B cell (primary cell): ENCODE results near the gene ERBIN. TPM values are rescaled to one million over a fixed set of nuclear protein-coding genes. Genes with fewer than 3 reads are reported as not detected.

Experiments used
- ATAC-seq: fragments of 200-7000 bp; cut with Tn5 transposase; one replicate; pipeline ENCODE4 v1.10.0; 2021; ENCODE audit warnings: low read depth, mild to moderate bottlenecking, moderate number of reproducible peaks, moderate library complexity
- CTCF ChIA-PET: fragments of 350-600 bp; sonication (Branson Sonifier 250); formaldehyde crosslinking; loops from one replicate; lab custom pipeline; 2021; ENCODE audit warnings: antibody characterized with exemption, inconsistent platforms; lab: Charles Lee
- POLR2A ChIA-PET: fragments of 350-600 bp; sonication (Branson Sonifier 250); formaldehyde crosslinking; loops from one replicate; lab custom pipeline; 2021; ENCODE audit warnings: antibody characterized with exemption; lab: Charles Lee
- DNase-seq: peaks from one replicate; pipeline ENCODE4 v3.0.0; 2013
- H2AFZ ChIP-seq: 2 replicates; pipeline ENCODE4 v1.6.1; 2012; ENCODE audit warnings: mild to moderate bottlenecking, low read depth, low read length; ENCODE audit not compliant: insufficient read depth, poor library complexity, severe bottlenecking
- H3K27ac ChIP-seq, 2 donors: 1 replicate in 1 of 2; 2 replicates in 1 of 2; pipeline ENCODE4 v1.5.1; 2012 to 2013; ENCODE audit warnings: low read length in 2 of 2, mild to moderate bottlenecking in 2 of 2, moderate library complexity in 1 of 2
- H3K27me3 ChIP-seq, 4 experiments: fragments of 200-600 bp in 1 of 4; sonication (generic) in 1 of 4; replicated peaks in 1 of 4; 1 replicate in 2 of 4; 2 replicates in 2 of 4; pipeline versions ENCODE4 v1.6.1 to v1.7.0; 2013 to 2016; ENCODE audit warnings: low read length in 3 of 4, mild to moderate bottlenecking in 2 of 4, mixed read lengths in 1 of 4, moderate library complexity in 1 of 4; ENCODE audit not compliant: insufficient read depth in 4 of 4, control insufficient read depth in 3 of 4; ENCODE audit errors: control extremely low read depth in 1 of 4
- H3K36me3 ChIP-seq, 2 experiments: replicated peaks in 1 of 2; 1 replicate in 1 of 2; 2 replicates in 1 of 2; pipeline versions ENCODE4 v1.6.1 to v1.7.1; 2013; ENCODE audit warnings: low read length in 1 of 2; ENCODE audit not compliant: insufficient read depth in 2 of 2, control insufficient read depth in 1 of 2; ENCODE audit errors: control extremely low read depth in 1 of 2, extremely low read depth in 1 of 2
- H3K4me1 ChIP-seq, 2 donors: fragments of 200-600 bp in 1 of 2; sonication (generic) in 1 of 2; 1 replicate in 1 of 2; 2 replicates in 1 of 2; pipeline versions ENCODE4 v1.5.1 to v1.6.1; 2013 to 2017; ENCODE audit warnings: low read length in 2 of 2; ENCODE audit not compliant: control insufficient read depth in 2 of 2, insufficient read depth in 2 of 2
- H3K4me2 ChIP-seq: replicated peaks from 2 replicates; pipeline ENCODE3; 2012; ENCODE audit warnings: mild to moderate bottlenecking, low read depth, low read length; ENCODE audit not compliant: poor library complexity, severe bottlenecking
- H3K4me3 ChIP-seq, 5 experiments: fragments of 200-600 bp in 1 of 5; sonication (generic) in 1 of 5; 1 replicate in 3 of 5; 2 replicates in 2 of 5; pipeline versions ENCODE4 v1.5.1 to v1.7.0; 2011 to 2016; ENCODE audit warnings: low read length in 4 of 5, mild to moderate bottlenecking in 4 of 5, low read depth in 2 of 5, control low read depth in 1 of 5, moderate library complexity in 1 of 5; ENCODE audit not compliant: insufficient read depth in 1 of 5; ENCODE audit errors: control extremely low read depth in 1 of 5, extremely low read depth in 1 of 5
- H3K79me2 ChIP-seq: fragments of 200-600 bp; sonication (generic); one replicate; pipeline ENCODE4 v1.6.0; 2016; ENCODE audit warnings: low read length; ENCODE audit not compliant: control insufficient read depth, insufficient read depth
- H3K9ac ChIP-seq: fragments of 200-600 bp; sonication (generic); 2 replicates; pipeline ENCODE4 v1.6.1; 2017; ENCODE audit warnings: mild to moderate bottlenecking, low read length, moderate library complexity
- H3K9me3 ChIP-seq, 3 donors: one replicate each; pipeline versions ENCODE4 v1.6.1 to v1.7.1; 2013; ENCODE audit warnings: low read length in 2 of 3; ENCODE audit not compliant: control insufficient read depth in 2 of 3, insufficient read depth in 1 of 3; ENCODE audit errors: control extremely low read depth in 1 of 3
- H4K20me1 ChIP-seq: 2 replicates; pipeline ENCODE4 v1.6.0; 2012; ENCODE audit warnings: mild to moderate bottlenecking, low read length; ENCODE audit not compliant: insufficient read depth, control insufficient read depth, poor library complexity, severe bottlenecking
- H3K27ac Mint-ChIP-seq: one replicate; pipeline ENCODE4 v1.8.0; 2021; ENCODE audit warnings: mixed read lengths
- H3K27me3 Mint-ChIP-seq: one replicate; pipeline ENCODE4 v1.8.0; 2021; ENCODE audit warnings: mixed read lengths
- H3K4me1 Mint-ChIP-seq: one replicate; pipeline ENCODE4 v1.8.0; 2021; ENCODE audit warnings: mixed read lengths
- H3K4me3 Mint-ChIP-seq: one replicate; pipeline ENCODE4 v1.8.0; 2021; ENCODE audit warnings: mixed read lengths
- H3K9me3 Mint-ChIP-seq: one replicate; pipeline ENCODE4 v1.8.0; 2022; ENCODE audit warnings: mixed read lengths; ENCODE audit not compliant: insufficient read depth
- EZH2 ChIP-seq: IDR thresholded peaks from 2 replicates; pipeline ENCODE4 v1.6.1; 2012; ENCODE audit warnings: borderline replicate concordance, low read depth, mild to moderate bottlenecking, moderate library complexity, low read length; ENCODE audit not compliant: insufficient read depth, poor library complexity, severe bottlenecking
- WGBS: methylation state at CpG from one replicate; pipeline ENCODE4 v1.1.5; 2013; ENCODE audit warnings: missing lambda C conversion rate; ENCODE audit not compliant: insufficient coverage; 5-methylcytosine and 5-hydroxymethylcytosine counted together
- intact Hi-C: fragments of 100-400 bp; cut with micrococcal nuclease; formaldehyde crosslinking; loops from one replicate; pipeline ENCODE4 v1.10.0; 2022
- polyA plus RNA-seq: library from polyadenylated mRNA; depleted of rRNA; stranded (reverse); fragments of >200 nt; gene quantifications from 2 replicates; pipeline ENCODE4 v1.2.3, GENCODE V29; 2012
- total RNA-seq, 2 donors: library from RNA; stranded (reverse); fragments of 120-200 nt in 1 of 2; gene quantifications; 1 replicate in 1 of 2; 2 replicates in 1 of 2; pipeline versions ENCODE4 v1.2.3 to v1.2.4, GENCODE V29; 2013 to 2022
- TF ChIP-seq, protein P1 (sequence below): fragments of 200-600 bp; IDR thresholded peaks from one replicate; pipeline ENCODE4 v1.8.0; 2022; ENCODE audit warnings: antibody characterized with exemption, mild to moderate bottlenecking

The ERBIN gene
- total and polyA plus RNA-seq, 2 donors (not counting 1 experiment from before 2014, with no cell fraction given): 27.7 to 106 TPM

DNA sequence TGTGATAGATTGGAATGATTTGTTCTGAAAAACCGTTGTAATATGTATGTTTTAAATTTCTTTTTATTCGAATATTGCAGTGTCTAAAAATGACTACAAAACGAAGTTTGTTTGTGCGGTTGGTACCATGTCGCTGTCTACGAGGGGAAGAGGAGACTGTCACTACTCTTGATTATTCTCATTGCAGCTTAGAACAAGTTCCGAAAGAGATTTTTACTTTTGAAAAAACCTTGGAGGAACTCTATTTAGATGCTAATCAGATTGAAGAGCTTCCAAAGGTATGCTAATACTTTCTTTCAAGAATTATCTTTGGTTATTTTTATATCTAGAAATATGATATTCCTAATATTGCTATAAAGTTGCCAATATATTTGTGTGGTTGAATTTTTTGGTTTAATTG lies 66.3 kb downstream of the ERBIN start:
- Histone ChIP-seq H3K9me3 (no peaks in the 10 kb centered on the region), H3K9ac (no peak overlapping the region), H3K27me3 (no peaks in the 10 kb centered on the region), H3K79me2 (peaks cover 57% of the 10 kb centered on the region), H3K27ac (no peak overlapping the region), H2AFZ (no peak overlapping the region), H4K20me1 (peaks cover 29% of the 10 kb centered on the region), H3K4me1 (no peaks in the 10 kb centered on the region), H3K4me2 (no peak overlapping the region), H3K36me3 (peaks cover 4 to 12% of the 10 kb centered on the region in 2 experiments), H3K4me3 (no peak overlapping the region)
- CTCF ChIA-PET: no interaction called here
- no peaks in the 10 kb centered on the region for H3K27me3 Mint-ChIP-seq
- H3K4me1 Mint-ChIP-seq: peaks cover 20% of the 10 kb centered on the region
- TF ChIP-seq, protein P1, sequence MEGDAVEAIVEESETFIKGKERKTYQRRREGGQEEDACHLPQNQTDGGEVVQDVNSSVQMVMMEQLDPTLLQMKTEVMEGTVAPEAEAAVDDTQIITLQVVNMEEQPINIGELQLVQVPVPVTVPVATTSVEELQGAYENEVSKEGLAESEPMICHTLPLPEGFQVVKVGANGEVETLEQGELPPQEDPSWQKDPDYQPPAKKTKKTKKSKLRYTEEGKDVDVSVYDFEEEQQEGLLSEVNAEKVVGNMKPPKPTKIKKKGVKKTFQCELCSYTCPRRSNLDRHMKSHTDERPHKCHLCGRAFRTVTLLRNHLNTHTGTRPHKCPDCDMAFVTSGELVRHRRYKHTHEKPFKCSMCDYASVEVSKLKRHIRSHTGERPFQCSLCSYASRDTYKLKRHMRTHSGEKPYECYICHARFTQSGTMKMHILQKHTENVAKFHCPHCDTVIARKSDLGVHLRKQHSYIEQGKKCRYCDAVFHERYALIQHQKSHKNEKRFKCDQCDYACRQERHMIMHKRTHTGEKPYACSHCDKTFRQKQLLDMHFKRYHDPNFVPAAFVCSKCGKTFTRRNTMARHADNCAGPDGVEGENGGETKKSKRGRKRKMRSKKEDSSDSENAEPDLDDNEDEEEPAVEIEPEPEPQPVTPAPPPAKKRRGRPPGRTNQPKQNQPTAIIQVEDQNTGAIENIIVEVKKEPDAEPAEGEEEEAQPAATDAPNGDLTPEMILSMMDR: no peak
- TF ChIP-seq EZH2: no peak
- no peak overlapping the region for H3K4me3 Mint-ChIP-seq
- ATAC-seq: no peak
- intact Hi-C loops: no loop called here
- H3K27ac Mint-ChIP-seq: no peak overlapping the region
- WGBS: 91% methylated on average over 6 of the region's 7 CpGs
- no peaks in the 10 kb centered on the region for H3K9me3 Mint-ChIP-seq
- no peak for DNase-seq
- POLR2A ChIA-PET: no interaction called here

DNA sequence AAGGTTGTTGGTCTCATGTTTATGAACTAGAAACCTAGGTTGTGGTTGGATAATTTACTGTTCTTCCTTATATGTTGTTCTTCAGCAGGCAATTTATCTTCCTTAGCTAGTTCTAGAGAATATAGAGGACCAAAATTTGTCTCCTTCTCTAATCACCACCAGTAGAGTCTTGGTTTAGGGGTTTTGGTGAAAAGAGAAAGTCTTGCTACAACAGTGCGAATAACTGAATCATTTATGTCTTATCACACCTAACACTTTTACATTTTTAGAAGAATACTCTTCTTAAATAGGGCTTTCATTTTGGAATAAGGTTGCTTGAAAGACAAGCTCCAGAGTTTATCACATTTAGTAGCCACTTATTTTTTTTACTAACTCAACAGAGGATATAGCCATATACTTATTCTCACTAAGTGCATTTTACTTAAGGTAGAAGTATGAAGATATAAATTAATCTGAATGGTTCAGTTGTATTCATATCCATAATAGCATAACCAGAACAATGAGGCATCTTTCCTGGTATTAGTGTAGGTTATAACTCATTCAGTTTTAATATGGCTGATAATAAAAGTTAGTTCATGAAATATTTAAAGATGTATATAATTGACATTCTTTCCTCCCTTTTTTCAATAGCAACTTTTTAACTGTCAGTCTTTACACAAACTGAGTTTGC lies 67.9 kb downstream of the ERBIN start:
- Mint-ChIP-seq H3K4me1 (peaks cover 17% of the 10 kb centered on the region), H3K27ac (no peak overlapping the region), H3K27me3 (no peaks in the 10 kb centered on the region), H3K9me3 (no peaks in the 10 kb centered on the region), H3K4me3 (no peak overlapping the region)
- ChIA-PET CTCF (no interaction called here), POLR2A (no interaction called here)
- no CpG with 5 or more reads among the region's 1 CpG for WGBS
- peaks cover 2 to 12% of the 10 kb centered on the region in 2 experiments for H3K36me3 ChIP-seq
- TF ChIP-seq EZH2: no peak
- TF ChIP-seq, protein P1: no peak
- peaks cover 18% of the 10 kb centered on the region for H4K20me1 ChIP-seq
- no peaks in the 10 kb centered on the region for H3K27me3 ChIP-seq
- DNase-seq (no peak), ATAC-seq (no peak)
- H3K4me3 ChIP-seq: no peak overlapping the region
- no peak overlapping the region for H3K27ac ChIP-seq
- peaks cover 53% of the 10 kb centered on the region for H3K79me2 ChIP-seq
- no peak overlapping the region for H3K4me2 ChIP-seq
- no peak overlapping the region for H2AFZ ChIP-seq
- intact Hi-C loops: no loop called here
- H3K9me3 ChIP-seq: no peaks in the 10 kb centered on the region
- H3K9ac ChIP-seq: no peak overlapping the region
- H3K4me1 ChIP-seq: no peaks in the 10 kb centered on the region
